ENCODE results near the gene DTWD2.

- TF ChIP-seq CTCF (IDR thresholded peaks at IDR 0.05): no peak
- no peak for TF ChIP-seq EP300 (IDR thresholded peaks at IDR 0.05)
These were observed 34.7 kb downstream of the DTWD2 start for GRCh38 chr5:118953652-118954005.

All from esophagus muscularis mucosa (tissue), 3 donors.